OCI-LY1 (cell line): ENCODE data around the gene CLPTM1L.

Source experiments
- EZH2 ChIP-seq: fragments of 200-600 bp; sonication (generic), shearing (Covaris generic); IDR thresholded peaks from 2 replicates; pipeline ENCODE4 v1.8.0; 2017; ENCODE audit warnings: borderline replicate concordance, mixed run types, mild to moderate bottlenecking, antibody characterized with exemption, low read length, moderate library complexity, mixed read lengths
- TF ChIP-seq, protein P1 (sequence below): fragments of 200-600 bp; sonication (generic), shearing (Covaris generic); IDR thresholded peaks from 2 replicates; pipeline ENCODE4 v1.5.1; 2017; ENCODE audit warnings: mild to moderate bottlenecking, antibody characterized with exemption, low read length, moderate library complexity, mixed read lengths

DNA sequence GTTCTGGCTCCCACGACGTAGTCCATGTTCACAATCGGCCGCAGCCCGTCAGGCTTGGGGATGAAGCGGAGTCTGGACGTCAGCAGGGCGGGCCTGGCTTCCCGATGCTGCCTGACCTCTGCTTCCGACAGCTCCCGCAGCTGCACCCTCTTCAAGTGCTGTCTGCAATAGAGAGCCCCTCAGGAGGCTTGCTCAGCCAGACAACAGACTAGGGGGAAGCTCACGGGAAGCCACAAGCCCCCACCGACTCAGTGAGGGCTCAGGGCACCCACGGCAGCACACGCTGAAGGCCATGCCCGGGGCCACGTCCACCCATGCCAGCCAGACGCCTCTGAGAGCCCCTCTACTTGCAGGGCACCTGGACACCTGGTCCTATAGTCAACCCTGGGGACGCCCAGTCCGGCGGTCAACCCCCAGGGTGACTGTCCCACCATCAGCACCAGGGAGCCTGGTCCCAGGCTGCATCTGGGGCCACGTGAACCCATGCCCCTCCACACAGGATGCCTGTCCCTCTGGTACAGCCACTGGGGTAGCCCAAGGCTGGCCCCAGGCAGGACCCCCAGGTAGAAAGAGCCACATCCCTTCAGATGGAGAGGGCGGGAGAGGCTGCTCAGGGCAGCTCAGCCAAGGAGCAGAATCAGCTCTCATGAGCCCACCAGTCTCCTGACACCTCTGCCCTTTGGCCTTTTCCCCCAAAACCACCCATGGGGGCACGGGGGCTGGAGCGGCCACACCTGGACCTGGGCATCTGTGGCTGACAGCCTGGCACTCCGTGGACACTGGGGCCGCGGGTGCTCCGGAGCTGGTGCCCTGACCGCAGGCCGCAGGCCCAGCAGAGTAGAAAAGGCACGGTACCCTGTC, 64.5 kb downstream of the CLPTM1L start:
- TF ChIP-seq, protein P1, sequence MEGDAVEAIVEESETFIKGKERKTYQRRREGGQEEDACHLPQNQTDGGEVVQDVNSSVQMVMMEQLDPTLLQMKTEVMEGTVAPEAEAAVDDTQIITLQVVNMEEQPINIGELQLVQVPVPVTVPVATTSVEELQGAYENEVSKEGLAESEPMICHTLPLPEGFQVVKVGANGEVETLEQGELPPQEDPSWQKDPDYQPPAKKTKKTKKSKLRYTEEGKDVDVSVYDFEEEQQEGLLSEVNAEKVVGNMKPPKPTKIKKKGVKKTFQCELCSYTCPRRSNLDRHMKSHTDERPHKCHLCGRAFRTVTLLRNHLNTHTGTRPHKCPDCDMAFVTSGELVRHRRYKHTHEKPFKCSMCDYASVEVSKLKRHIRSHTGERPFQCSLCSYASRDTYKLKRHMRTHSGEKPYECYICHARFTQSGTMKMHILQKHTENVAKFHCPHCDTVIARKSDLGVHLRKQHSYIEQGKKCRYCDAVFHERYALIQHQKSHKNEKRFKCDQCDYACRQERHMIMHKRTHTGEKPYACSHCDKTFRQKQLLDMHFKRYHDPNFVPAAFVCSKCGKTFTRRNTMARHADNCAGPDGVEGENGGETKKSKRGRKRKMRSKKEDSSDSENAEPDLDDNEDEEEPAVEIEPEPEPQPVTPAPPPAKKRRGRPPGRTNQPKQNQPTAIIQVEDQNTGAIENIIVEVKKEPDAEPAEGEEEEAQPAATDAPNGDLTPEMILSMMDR = no peak
- TF ChIP-seq EZH2 = no peak
